Neural progenitor cell (in vitro differentiated cells): ENCODE measurements around the gene CTTN. TPM values are rescaled to one million over a fixed set of nuclear protein-coding genes. Genes with fewer than 3 reads are reported as not detected.

Experiments used
- DNase-seq: peaks from one replicate; pipeline ENCODE4 v3.0.0-alpha.2; 2016; ENCODE audit warnings: low spot score
- H2AFZ ChIP-seq: fragments of 200-600 bp; sonication (generic); replicated peaks from 2 replicates; pipeline ENCODE4 v1.6.1; 2016; ENCODE audit warnings: antibody characterized with exemption
- H3F3A ChIP-seq: fragments of 200-600 bp; sonication (generic); 2 replicates; pipeline ENCODE4 v1.6.1; 2016; ENCODE audit warnings: antibody characterized with exemption, low read depth
- H3K27ac ChIP-seq: fragments of 200-600 bp; sonication (generic); 2 replicates; pipeline ENCODE4 v1.5.1; 2016; ENCODE audit warnings: mild to moderate bottlenecking
- H3K27me3 ChIP-seq: fragments of 200-600 bp; sonication (generic); 2 replicates; pipeline ENCODE4 v1.6.1; 2016; ENCODE audit warnings: mild to moderate bottlenecking, moderate library complexity
- H3K36me3 ChIP-seq: fragments of 200-600 bp; sonication (generic); 2 replicates; pipeline ENCODE4 v1.5.1; 2016
- H3K4me1 ChIP-seq: fragments of 200-600 bp; sonication (generic); 2 replicates; pipeline ENCODE4 v1.6.1; 2016; ENCODE audit warnings: mixed run types
- H3K4me2 ChIP-seq: fragments of 200-600 bp; sonication (generic); 2 replicates; pipeline ENCODE4 v1.6.1; 2016
- H3K4me3 ChIP-seq: fragments of 200-600 bp; sonication (generic); 2 replicates; pipeline ENCODE4 v1.5.1; 2016
- H3K79me2 ChIP-seq: fragments of 200-600 bp; sonication (generic); 2 replicates; pipeline ENCODE4 v1.6.1; 2016; ENCODE audit warnings: low read depth
- H3K9ac ChIP-seq: fragments of 200-600 bp; sonication (generic); 2 replicates; pipeline ENCODE4 v1.6.1; 2016
- H3K9me3 ChIP-seq: fragments of 200-600 bp; sonication (generic); 2 replicates; pipeline ENCODE4 v1.5.1; 2016; ENCODE audit warnings: low read depth
- H4K20me1 ChIP-seq: fragments of 200-600 bp; sonication (generic); 2 replicates; pipeline ENCODE4 v1.6.1; 2016; ENCODE audit warnings: low read depth
- H3K27ac Mint-ChIP-seq: 3 replicates; pipeline ENCODE4 v1.8.0; 2021; ENCODE audit warnings: mixed read lengths
- H3K27me3 Mint-ChIP-seq: 2 replicates; pipeline ENCODE4 v1.8.0; 2022; ENCODE audit warnings: low read depth, mild to moderate bottlenecking, inconsistent platforms, moderate library complexity, mixed read lengths; ENCODE audit not compliant: insufficient read depth
- H3K36me3 Mint-ChIP-seq: 3 replicates; pipeline ENCODE4 v1.8.0; 2021; ENCODE audit warnings: mixed read lengths
- H3K4me1 Mint-ChIP-seq: 3 replicates; pipeline ENCODE4 v1.8.0; 2021; ENCODE audit warnings: mixed read lengths
- H3K4me3 Mint-ChIP-seq: 3 replicates; pipeline ENCODE4 v1.8.0; 2021; ENCODE audit warnings: mild to moderate bottlenecking, moderate library complexity, mixed read lengths
- H3K9me3 Mint-ChIP-seq: 3 replicates; pipeline ENCODE4 v1.8.0; 2020; ENCODE audit warnings: mixed read lengths
- EZH2 ChIP-seq: fragments of 200-600 bp; sonication (generic); IDR thresholded peaks from 2 replicates; pipeline ENCODE4 v1.6.1; 2017; ENCODE audit warnings: antibody characterized with exemption, mild to moderate bottlenecking, moderate library complexity
- EZH2phosphoT487 ChIP-seq: fragments of 200-600 bp; sonication (generic); IDR thresholded peaks from 2 replicates; pipeline ENCODE4 v1.6.1; 2017; ENCODE audit warnings: antibody characterized with exemption
- total RNA-seq: library from RNA; depleted of rRNA; stranded (reverse); fragments of >200 nt; gene quantifications from 2 replicates; pipeline ENCODE4 v1.2.3, GENCODE V29; 2015; ENCODE audit warnings: low replicate concordance
- TF ChIP-seq, protein P1 (sequence below): fragments of 200-600 bp; sonication (generic); IDR thresholded peaks from 2 replicates; pipeline ENCODE4 v1.5.1; 2017; ENCODE audit warnings: antibody characterized with exemption, mild to moderate bottlenecking

CTTN gene
- total RNA-seq, 1 donor from 2014 or later, result 200 TPM

DNA sequence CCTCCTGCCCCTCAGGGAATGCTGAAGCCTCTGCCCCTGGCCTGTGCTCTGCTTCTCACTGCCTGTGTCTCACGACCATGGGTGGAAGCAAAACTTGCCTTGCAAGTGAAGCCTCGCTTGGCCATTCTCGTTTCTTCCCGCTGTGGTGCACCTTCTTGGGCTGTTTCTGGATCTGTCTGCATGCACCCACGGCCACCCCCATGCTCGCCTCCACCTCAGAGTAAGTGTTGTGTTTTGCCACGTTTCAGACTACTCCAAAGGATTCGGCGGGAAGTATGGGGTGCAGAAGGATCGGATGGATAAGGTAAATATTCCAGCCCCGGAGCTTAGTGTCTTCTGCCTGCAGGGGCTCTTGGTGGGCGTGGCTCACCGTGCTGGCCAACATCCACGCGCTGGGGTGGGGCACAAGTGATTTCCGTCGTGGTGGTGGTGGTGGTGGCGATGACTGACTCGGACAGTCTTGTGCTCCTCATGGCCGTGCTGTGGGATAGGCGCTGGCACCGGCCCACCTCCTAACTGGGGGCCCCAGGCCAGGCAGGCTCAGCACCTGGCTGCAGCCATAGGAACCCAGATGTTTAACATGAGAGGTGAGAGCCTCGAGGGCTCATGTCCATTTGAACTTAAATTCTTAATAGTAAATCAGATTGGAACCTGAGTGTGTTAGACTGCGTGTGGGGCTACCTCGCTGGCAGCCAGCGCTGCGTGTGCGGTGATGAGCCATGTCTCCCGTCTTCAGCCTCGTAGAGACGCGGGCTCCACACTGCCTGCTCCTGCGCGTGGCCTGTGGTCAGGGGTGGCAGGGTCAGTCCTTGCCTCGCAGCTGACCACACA is 24.6 kb downstream of the CTTN start:
- Histone ChIP-seq H3K27ac (no peak overlapping the region), H3K9ac (no peak overlapping the region), H3K4me2 (no peak overlapping the region), H3K9me3 (no peaks in the 10 kb centered on the region), H3K27me3 (no peaks in the 10 kb centered on the region), H4K20me1 (peaks cover 2% of the 10 kb centered on the region), H3F3A (no peaks in the 10 kb centered on the region), H3K4me1 (no peaks in the 10 kb centered on the region), H2AFZ (no peak overlapping the region), H3K79me2 (no peaks in the 10 kb centered on the region), H3K4me3 (no peak overlapping the region), H3K36me3 (no peaks in the 10 kb centered on the region)
- Mint-ChIP-seq H3K36me3 (peaks cover 24% of the 10 kb centered on the region), H3K9me3 (no peaks in the 10 kb centered on the region), H3K4me3 (no peak overlapping the region), H3K4me1 (no peaks in the 10 kb centered on the region), H3K27me3 (peaks cover 4% of the 10 kb centered on the region), H3K27ac (peak overlapping the region; percentile 26)
- DNase-seq, result no peak
- no peak for TF ChIP-seq EZH2phosphoT487
- TF ChIP-seq EZH2, result no peak
- TF ChIP-seq, protein P1, sequence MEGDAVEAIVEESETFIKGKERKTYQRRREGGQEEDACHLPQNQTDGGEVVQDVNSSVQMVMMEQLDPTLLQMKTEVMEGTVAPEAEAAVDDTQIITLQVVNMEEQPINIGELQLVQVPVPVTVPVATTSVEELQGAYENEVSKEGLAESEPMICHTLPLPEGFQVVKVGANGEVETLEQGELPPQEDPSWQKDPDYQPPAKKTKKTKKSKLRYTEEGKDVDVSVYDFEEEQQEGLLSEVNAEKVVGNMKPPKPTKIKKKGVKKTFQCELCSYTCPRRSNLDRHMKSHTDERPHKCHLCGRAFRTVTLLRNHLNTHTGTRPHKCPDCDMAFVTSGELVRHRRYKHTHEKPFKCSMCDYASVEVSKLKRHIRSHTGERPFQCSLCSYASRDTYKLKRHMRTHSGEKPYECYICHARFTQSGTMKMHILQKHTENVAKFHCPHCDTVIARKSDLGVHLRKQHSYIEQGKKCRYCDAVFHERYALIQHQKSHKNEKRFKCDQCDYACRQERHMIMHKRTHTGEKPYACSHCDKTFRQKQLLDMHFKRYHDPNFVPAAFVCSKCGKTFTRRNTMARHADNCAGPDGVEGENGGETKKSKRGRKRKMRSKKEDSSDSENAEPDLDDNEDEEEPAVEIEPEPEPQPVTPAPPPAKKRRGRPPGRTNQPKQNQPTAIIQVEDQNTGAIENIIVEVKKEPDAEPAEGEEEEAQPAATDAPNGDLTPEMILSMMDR, result no peak

DNA sequence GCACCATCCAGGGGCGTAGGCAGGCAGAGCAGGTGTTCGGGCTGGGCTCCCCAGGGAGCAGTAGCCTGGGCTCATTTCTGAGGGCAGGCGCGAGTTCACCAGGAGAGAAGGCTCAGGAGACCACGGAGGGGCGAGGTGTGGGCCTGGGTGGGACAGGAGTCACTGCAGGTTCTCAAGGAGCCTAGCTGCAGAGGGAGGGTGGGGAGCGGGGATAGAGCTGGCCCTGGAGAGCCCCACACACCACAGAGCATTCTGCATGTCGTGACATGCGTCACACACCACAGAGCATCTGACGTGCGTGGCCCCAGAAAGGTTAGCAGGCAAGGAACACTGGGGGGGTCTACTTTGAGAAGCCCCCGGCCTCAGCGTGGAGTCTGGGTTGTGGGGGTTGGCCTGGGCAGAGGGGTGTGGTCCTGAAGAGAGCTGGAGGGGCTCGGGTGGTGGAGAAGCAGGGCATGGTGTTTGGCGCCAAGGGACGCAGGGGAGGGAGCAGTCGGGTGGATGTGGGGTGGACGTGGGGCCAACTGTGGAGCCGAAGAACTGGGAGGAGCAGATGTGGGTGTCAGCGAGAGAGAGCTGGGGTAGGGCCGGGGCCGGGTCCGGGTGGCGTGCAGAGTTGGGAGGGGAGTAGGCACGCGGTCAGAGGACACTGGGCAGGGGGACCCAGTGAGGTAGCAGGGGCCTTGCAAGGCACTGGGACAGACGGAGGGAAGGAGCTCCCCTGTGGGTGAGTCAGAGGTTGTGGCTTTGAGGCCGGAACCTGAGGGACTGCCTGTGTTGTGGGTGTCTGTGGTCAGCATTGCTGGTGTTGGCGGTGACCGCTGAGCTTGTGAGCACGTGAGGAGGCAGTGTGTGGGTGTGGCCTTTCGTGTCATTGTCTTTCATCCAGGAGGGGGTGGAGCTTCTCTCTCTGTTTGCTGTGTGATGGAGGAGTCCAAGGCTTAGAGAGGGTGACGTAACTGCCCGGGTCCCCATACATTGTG is 25.5 kb downstream of the CTTN start:
- Histone ChIP-seq H3K36me3 (no peaks in the 10 kb centered on the region), H3K27ac (no peak overlapping the region), H3K4me1 (no peaks in the 10 kb centered on the region)

DNA sequence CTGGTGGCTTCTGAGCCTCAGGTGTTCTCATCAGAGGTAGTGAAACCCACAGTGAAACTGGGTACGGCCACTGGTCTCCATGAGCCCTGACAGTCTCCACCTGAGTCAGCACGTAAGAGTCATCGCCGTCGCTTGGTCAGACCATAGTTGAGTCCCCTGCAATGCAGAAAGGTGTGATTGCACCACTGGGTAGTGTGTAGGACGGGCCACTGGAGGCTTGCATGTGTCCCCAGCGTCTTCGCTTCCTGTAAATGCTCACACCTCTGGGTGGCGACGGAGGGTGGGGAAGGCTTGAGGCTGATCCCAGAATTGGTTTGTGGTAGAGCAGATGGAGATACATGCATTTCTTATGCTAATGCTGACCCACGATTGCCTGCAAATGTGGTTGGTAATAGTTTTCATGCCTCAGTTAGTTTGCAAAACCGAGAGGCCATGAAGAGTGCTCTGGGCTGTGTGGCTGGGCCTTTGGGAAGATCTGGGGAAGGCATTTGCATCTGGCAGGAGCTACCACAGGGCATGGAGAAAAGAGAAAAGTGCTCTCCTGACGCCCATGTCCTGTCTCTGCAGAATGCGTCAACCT is 26.5 kb downstream of the CTTN start:
- H3F3A ChIP-seq, result no peaks in the 10 kb centered on the region
- H3K27me3 ChIP-seq, result no peaks in the 10 kb centered on the region
- H3K9me3 Mint-ChIP-seq, result no peaks in the 10 kb centered on the region
- no peaks in the 10 kb centered on the region for H3K9me3 ChIP-seq
- H3K4me2 ChIP-seq, result no peak overlapping the region
- H3K36me3 ChIP-seq, result no peaks in the 10 kb centered on the region
- no peak for DNase-seq
- no peak overlapping the region for H3K27ac ChIP-seq
- peaks cover 4% of the 10 kb centered on the region for H3K27me3 Mint-ChIP-seq
- no peaks in the 10 kb centered on the region for H3K79me2 ChIP-seq
- H3K27ac Mint-ChIP-seq, result peak overlapping the region; percentile 66
- no peak overlapping the region for H3K4me3 ChIP-seq
- no peaks in the 10 kb centered on the region for H3K4me1 Mint-ChIP-seq
- H3K36me3 Mint-ChIP-seq, result peaks cover 26% of the 10 kb centered on the region
- peaks cover 2% of the 10 kb centered on the region for H4K20me1 ChIP-seq
- TF ChIP-seq EZH2phosphoT487, result no peak
- no peak for TF ChIP-seq EZH2
- TF ChIP-seq, protein P1, result no peak
- H3K4me1 ChIP-seq, result no peaks in the 10 kb centered on the region
- H3K4me3 Mint-ChIP-seq, result no peak overlapping the region
- no peak overlapping the region for H3K9ac ChIP-seq
- H2AFZ ChIP-seq, result no peak overlapping the region

More for the DNA sequence above, 25.5 kb downstream of the CTTN start:
- Mint-ChIP-seq H3K4me3 (no peak overlapping the region), H3K36me3 (peaks cover 24% of the 10 kb centered on the region), H3K4me1 (no peaks in the 10 kb centered on the region), H3K27me3 (peaks cover 4% of the 10 kb centered on the region), H3K27ac (no peak overlapping the region), H3K9me3 (no peaks in the 10 kb centered on the region)
- H3K9me3 ChIP-seq, result no peaks in the 10 kb centered on the region
- H4K20me1 ChIP-seq, result peaks cover 2% of the 10 kb centered on the region
- TF ChIP-seq, protein P1, result no peak
- TF ChIP-seq EZH2phosphoT487, result no peak
- TF ChIP-seq EZH2, result no peak
- no peak overlapping the region for H3K9ac ChIP-seq
- H3K27me3 ChIP-seq, result no peaks in the 10 kb centered on the region
- H3K4me2 ChIP-seq, result no peak overlapping the region
- DNase-seq, result peak; percentile 23
- H3F3A ChIP-seq, result no peaks in the 10 kb centered on the region
- no peak overlapping the region for H3K4me3 ChIP-seq
- no peak overlapping the region for H2AFZ ChIP-seq
- H3K79me2 ChIP-seq, result no peaks in the 10 kb centered on the region
